Measurements from ENCODE around the gene ST6GAL1. TPM values are rescaled to one million over a fixed set of nuclear protein-coding genes. Genes with fewer than 3 reads are reported as not detected.
"Not testable (repeated sequence)": the region's sequence is repeated elsewhere in the genome, so short reads cannot be mapped to it uniquely, and the experiment has no call there.

The ST6GAL1 gene
- total and polyA plus RNA-seq, 2 donors: 19.9 to 27.1 TPM

DNA sequence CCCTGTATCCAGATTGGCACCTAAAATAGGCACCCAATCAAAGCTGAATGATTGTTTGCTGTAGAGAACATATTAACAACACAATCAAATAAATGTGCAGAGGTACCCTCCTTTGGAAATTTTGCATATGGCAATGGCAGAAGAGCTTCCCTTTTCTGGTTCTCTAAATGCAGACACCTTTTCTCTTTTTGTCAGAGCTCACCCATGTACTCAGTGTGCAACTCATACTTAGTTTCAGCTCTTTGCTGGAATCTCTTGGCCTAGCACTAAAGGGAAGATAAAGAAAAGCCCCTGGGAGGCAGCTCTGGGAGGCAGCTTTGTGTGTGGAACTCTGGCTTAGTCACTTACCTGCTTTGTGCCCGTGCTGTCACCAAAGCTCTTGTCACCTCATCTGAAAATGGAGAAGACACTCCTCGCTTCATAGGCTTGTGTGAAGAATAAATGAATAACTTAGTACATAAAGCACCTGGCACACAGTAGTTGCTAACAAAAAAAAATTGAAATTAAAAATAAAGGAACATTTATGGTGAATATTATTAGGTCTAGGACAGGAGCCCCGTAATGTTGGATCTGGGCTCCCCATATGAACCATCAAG, 28.8 kb downstream of the ST6GAL1 start:
- H3K36me3 ChIP-seq (ENCODE audit: insufficient read depth): no peaks in the 10 kb centered on the region
- no peak overlapping the region for H3K4me3 ChIP-seq (ENCODE audit: low read depth, low read length)
- no peak overlapping the region for H3K27ac ChIP-seq (ENCODE audit: low read depth)
- 89% methylated on average over 3 of the region's 3 CpGs for WGBS
- DNase-seq (ENCODE audit: extremely low spot score): no peak
- no peaks in the 10 kb centered on the region for H3K4me1 ChIP-seq (ENCODE audit: insufficient read depth)

DNA sequence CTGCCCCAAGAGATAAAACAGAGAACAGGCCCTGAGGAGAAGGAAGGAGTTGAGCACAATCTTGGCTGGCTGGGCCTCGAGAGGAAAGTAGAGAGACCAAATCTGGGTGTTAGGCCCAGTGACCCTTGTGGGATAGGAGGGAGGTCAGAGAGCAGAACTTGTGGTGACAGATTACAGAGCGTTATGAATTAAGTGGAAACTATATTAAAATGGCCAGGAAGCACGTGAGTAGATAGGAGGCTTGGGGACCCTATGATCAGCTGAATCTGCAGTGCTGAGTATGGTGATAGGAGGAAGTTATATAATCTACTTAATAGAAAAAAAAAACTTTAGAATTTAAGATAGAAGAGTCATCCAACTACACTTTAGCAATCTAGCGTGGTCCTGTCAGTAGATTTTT, 30.0 kb downstream of the ST6GAL1 start:
- H3K27ac ChIP-seq (ENCODE audit: low read depth): no peak overlapping the region
- WGBS: 82% methylated on average over 4 of the region's 4 CpGs
- no peaks in the 10 kb centered on the region for H3K4me1 ChIP-seq (ENCODE audit: insufficient read depth)
- H3K4me3 ChIP-seq (ENCODE audit: low read depth, low read length): no peak overlapping the region
- no peak for DNase-seq (ENCODE audit: extremely low spot score)
- H3K36me3 ChIP-seq (ENCODE audit: insufficient read depth): no peaks in the 10 kb centered on the region

DNA sequence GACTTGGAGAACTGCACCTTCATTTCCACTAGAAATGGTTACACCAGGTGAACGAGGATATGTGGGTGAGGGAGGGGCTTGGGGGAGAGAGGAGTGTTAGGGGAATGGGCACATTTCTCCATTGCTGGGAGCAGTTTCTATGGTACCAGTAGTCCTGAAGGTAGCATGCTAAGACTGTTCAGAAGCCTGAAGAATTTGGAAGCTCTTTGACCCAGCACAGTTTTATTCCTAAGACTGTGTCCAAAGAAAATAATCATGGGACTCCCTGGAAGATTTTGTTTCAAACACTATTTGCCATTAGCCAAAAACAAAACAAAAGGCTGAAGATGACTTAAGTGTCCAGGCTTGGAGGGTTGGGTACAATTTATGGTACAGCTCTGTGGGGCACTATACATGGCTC, 32.1 kb downstream of the ST6GAL1 start:
- no peaks in the 10 kb centered on the region for H3K4me1 ChIP-seq (ENCODE audit: insufficient read depth)
- H3K27ac ChIP-seq (ENCODE audit: low read depth): no peak overlapping the region
- 77% methylated on average over 1 of the region's 1 CpG for WGBS

DNA sequence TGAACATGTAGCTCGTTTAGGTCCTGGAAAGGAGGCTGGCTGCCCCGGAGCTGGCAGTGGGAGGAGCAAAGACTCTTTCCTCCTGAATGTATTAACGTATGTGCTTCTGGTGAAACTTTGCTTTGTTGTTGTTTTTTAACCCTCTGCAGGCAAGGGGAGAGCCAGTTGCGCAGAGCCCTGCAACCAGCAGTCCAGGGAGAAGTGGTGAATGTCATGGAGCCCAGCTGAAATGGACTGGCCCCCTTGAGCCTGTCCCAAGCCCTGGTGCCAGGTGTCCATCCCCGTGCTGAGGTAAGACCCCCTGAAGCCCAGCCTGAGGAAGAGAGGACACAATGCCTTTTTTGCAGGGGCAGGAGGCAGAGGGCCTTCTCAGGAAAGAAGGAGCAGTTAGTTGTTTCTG, 33.3 kb downstream of the ST6GAL1 start:
- H3K4me3 ChIP-seq (ENCODE audit: low read depth, low read length): no peak overlapping the region
- no peaks in the 10 kb centered on the region for H3K36me3 ChIP-seq (ENCODE audit: insufficient read depth)
- no peak for DNase-seq (ENCODE audit: extremely low spot score)
- H3K4me1 ChIP-seq (ENCODE audit: insufficient read depth): no peaks in the 10 kb centered on the region
- WGBS: 56% methylated on average over 5 of the region's 5 CpGs
- H3K27ac ChIP-seq (ENCODE audit: low read depth): no peak overlapping the region

More for the DNA sequence above, 32.1 kb downstream of the ST6GAL1 start:
- no peak overlapping the region for H3K4me3 ChIP-seq (ENCODE audit: low read depth, low read length)
- H3K36me3 ChIP-seq (ENCODE audit: insufficient read depth): no peaks in the 10 kb centered on the region
- no peak for DNase-seq (ENCODE audit: extremely low spot score)

GRCh38 chr3:186964071-186964470, 33.7 kb downstream of the ST6GAL1 start:
- 90% methylated on average over 6 of the region's 6 CpGs for WGBS
- Histone ChIP-seq H3K4me1 (ENCODE audit: insufficient read depth) (no peaks in the 10 kb centered on the region), H3K4me3 (ENCODE audit: low read depth, low read length) (no peak overlapping the region), H3K36me3 (ENCODE audit: insufficient read depth) (no peaks in the 10 kb centered on the region), H3K27ac (ENCODE audit: low read depth) (no peak overlapping the region)
- DNase-seq (ENCODE audit: extremely low spot score): no peak

- Histone ChIP-seq H3K27ac (ENCODE audit: low read depth) (no peak overlapping the region), H3K4me3 (ENCODE audit: low read depth, low read length) (no peak overlapping the region), H3K4me1 (ENCODE audit: insufficient read depth) (no peaks in the 10 kb centered on the region), H3K36me3 (ENCODE audit: insufficient read depth) (no peaks in the 10 kb centered on the region)
- WGBS: 56% methylated on average over 9 of the region's 9 CpGs
- no peak for DNase-seq (ENCODE audit: extremely low spot score)
Measured at GRCh38 chr3:186964616-186965015, 34.3 kb downstream of the ST6GAL1 start.

DNA sequence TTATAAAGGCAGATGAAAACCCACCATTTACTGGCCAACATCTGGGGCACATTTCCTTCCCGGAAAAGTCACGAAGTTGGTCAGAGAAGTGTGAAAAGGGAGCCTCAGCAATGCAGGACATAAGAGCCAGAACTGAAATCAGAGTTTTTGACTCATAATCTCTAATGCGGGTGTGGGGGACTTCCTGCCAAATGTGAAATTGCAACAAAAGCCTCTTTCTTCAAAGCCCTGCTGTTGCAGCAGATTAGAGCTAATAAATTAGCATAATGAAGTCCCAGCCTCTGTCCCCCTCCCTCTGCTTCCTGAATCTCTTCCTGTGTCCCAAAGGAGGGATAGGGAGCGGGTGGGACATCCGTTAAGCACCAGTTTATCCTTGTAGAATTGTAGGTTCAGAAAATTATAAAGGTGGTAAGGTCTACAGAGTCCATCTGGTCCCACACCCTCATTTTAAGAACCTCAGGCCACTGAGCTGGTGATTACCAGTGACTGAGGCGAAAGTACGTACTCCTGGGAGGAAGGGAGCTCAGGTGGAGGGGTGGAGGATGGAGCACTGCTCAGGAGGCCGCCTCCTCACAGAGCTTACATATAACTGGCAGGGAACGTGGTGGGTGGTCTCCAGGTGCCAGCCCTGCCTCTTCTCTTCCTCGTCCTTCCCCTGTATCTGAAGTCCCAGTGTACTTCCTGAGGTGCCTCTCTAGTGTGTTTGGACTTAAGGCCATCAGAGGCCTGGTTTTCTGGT, 35.0 kb downstream of the ST6GAL1 start:
- Histone ChIP-seq H3K4me1 (ENCODE audit: insufficient read depth) (no peaks in the 10 kb centered on the region), H3K27ac (ENCODE audit: low read depth) (no peak overlapping the region)

GRCh38 chr3:186966406-186966805, 36.1 kb downstream of the ST6GAL1 start:
- Histone ChIP-seq H3K4me3 (ENCODE audit: low read depth, low read length) (no peak overlapping the region), H3K4me1 (ENCODE audit: insufficient read depth) (no peaks in the 10 kb centered on the region), H3K27ac (ENCODE audit: low read depth) (no peak overlapping the region), H3K36me3 (ENCODE audit: insufficient read depth) (no peaks in the 10 kb centered on the region)
- no peak for DNase-seq (ENCODE audit: extremely low spot score)
- 75% methylated on average over 6 of the region's 6 CpGs for WGBS

More for the DNA sequence above, 35.0 kb downstream of the ST6GAL1 start:
- WGBS: 64% methylated on average over 10 of the region's 10 CpGs
- Histone ChIP-seq H3K4me3 (ENCODE audit: low read depth, low read length) (no peak overlapping the region), H3K36me3 (ENCODE audit: insufficient read depth) (no peaks in the 10 kb centered on the region)
- DNase-seq (ENCODE audit: extremely low spot score): no peak

- 94% methylated on average over 11 of the region's 11 CpGs for WGBS
- not testable (repeated sequence) for H3K4me1 ChIP-seq (ENCODE audit: insufficient read depth); H3K4me3 ChIP-seq (ENCODE audit: low read depth, low read length); H3K36me3 ChIP-seq (ENCODE audit: insufficient read depth); H3K27ac ChIP-seq (ENCODE audit: low read depth); DNase-seq (ENCODE audit: extremely low spot score)
Measured at GRCh38 chr3:186967236-186967635, 36.9 kb downstream of the ST6GAL1 start.

GRCh38 chr3:186967686-186968085, 37.4 kb downstream of the ST6GAL1 start:
- Histone ChIP-seq H3K36me3 (ENCODE audit: insufficient read depth) (no peaks in the 10 kb centered on the region), H3K4me1 (ENCODE audit: insufficient read depth) (no peaks in the 10 kb centered on the region), H3K4me3 (ENCODE audit: low read depth, low read length) (no peak overlapping the region), H3K27ac (ENCODE audit: low read depth) (no peak overlapping the region)
- no peak for DNase-seq (ENCODE audit: extremely low spot score)
- 45% methylated on average over 7 of the region's 7 CpGs for WGBS

- H3K4me3 ChIP-seq (ENCODE audit: low read depth, low read length): no peak overlapping the region
- no peak for DNase-seq (ENCODE audit: extremely low spot score)
- H3K36me3 ChIP-seq (ENCODE audit: insufficient read depth): no peaks in the 10 kb centered on the region
- no peaks in the 10 kb centered on the region for H3K4me1 ChIP-seq (ENCODE audit: insufficient read depth)
- H3K27ac ChIP-seq (ENCODE audit: low read depth): no peak overlapping the region
- 74% methylated on average over 7 of the region's 7 CpGs for WGBS
Measured at GRCh38 chr3:186969607-186970006, 39.3 kb downstream of the ST6GAL1 start.

DNA sequence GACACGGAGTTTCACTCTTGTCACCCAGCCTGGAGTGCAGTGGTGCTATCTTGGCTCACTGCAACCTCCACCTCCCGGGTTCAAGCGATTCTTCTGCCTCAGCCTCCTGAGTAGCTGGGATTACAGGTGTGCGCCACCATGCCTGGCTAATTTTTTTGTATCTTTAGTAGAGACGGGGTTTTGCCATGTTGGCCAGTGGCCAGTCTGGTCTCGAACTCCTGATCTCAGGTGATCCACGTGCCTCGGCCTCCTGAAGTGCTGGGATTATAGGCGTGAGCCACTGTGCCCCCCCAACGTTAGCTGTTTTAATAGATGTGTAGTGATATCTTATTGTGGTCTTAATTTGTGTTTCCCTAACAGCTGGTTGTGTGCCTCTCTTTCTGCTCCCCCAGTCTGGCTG, 40.8 kb downstream of the ST6GAL1 start:
- H3K4me1 ChIP-seq (ENCODE audit: insufficient read depth); H3K4me3 ChIP-seq (ENCODE audit: low read depth, low read length); H3K27ac ChIP-seq (ENCODE audit: low read depth); H3K36me3 ChIP-seq (ENCODE audit: insufficient read depth); DNase-seq (ENCODE audit: extremely low spot score): not testable (repeated sequence)
- WGBS: 93% methylated on average over 10 of the region's 10 CpGs

DNA sequence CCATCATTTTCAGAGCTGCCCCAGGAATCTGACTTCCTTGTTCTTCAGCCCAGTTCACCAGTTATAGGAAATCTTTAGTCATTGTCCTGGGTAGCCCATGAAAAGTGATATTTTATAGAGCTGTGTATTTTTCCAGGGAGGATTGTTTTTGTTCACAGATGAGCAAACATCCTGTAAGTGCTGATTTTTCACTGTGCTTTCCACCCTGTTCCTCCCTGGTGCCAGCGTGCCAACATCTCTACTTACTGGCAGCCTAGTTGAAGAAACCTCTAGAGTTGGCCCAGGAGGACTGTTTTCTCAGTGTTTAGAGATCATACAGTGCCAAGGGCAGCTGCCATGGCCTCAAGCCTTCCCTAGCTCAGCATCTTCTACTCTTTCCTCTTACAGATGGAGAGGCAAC, 41.3 kb downstream of the ST6GAL1 start:
- no peak for DNase-seq (ENCODE audit: extremely low spot score)
- Histone ChIP-seq H3K27ac (ENCODE audit: low read depth) (no peak overlapping the region), H3K4me1 (ENCODE audit: insufficient read depth) (no peaks in the 10 kb centered on the region), H3K36me3 (ENCODE audit: insufficient read depth) (no peaks in the 10 kb centered on the region), H3K4me3 (ENCODE audit: low read depth, low read length) (no peak overlapping the region)
- WGBS: 88% methylated on average over 1 of the region's 1 CpG

GRCh38 chr3:186973702-186974101, 43.4 kb downstream of the ST6GAL1 start:
- Histone ChIP-seq H3K4me3 (ENCODE audit: low read depth, low read length) (no peak overlapping the region), H3K36me3 (ENCODE audit: insufficient read depth) (no peaks in the 10 kb centered on the region), H3K4me1 (ENCODE audit: insufficient read depth) (no peaks in the 10 kb centered on the region), H3K27ac (ENCODE audit: low read depth) (no peak overlapping the region)
- no peak for DNase-seq (ENCODE audit: extremely low spot score)
- WGBS: 92% methylated on average over 7 of the region's 7 CpGs

Measured in urinary bladder (tissue), 4 donors.